H1 (cell line): Measurements from ENCODE around the gene WLS. TPM values are rescaled to one million over a fixed set of nuclear protein-coding genes. Genes with fewer than 3 reads are reported as not detected.

ENCODE experiments used
- CTCF ChIA-PET: fragments of 300-600 bp; sonication (Branson Sonifier 250); formaldehyde crosslinking; loops from one replicate; lab custom pipeline; 2021; ENCODE audit not compliant: partially characterized antibody; lab: Charles Lee
- POLR2A ChIA-PET: fragments of 300-600 bp; sonication (Branson Sonifier 250); formaldehyde crosslinking; loops from one replicate; lab custom pipeline; 2021; ENCODE audit warnings: inconsistent platforms; ENCODE audit not compliant: partially characterized antibody; lab: Charles Lee
- DNase-seq, 2 experiments: peaks; one replicate each; pipeline versions ENCODE4 v3.0.0 to v3.0.0-alpha.2; 2010 to 2022; ENCODE audit warnings: low spot score in 2 of 2, low read depth in 1 of 2, mixed read lengths in 1 of 2
- FAIRE-seq: peaks from 2 replicates; lab custom pipeline; 2011; peaks lifted over from hg19 to GRCh38; lab: Jason Lieb, UNC
- H2AFZ ChIP-seq: 2 replicates; pipeline ENCODE4 v1.8.1; 2012; ENCODE audit warnings: low read length, inconsistent platforms
- H2AK5ac ChIP-seq: 2 replicates; pipeline ENCODE4 v1.6.1; 2013; ENCODE audit warnings: low read depth, low read length
- H2BK120ac ChIP-seq: replicated peaks from 2 replicates; pipeline ENCODE3; 2013; ENCODE audit warnings: low read depth, low read length, inconsistent platforms
- H2BK12ac ChIP-seq: 2 replicates; pipeline ENCODE4 v1.6.1; 2013; ENCODE audit warnings: low read depth, low read length
- H2BK15ac ChIP-seq: 2 replicates; pipeline ENCODE4 v1.6.1; 2013; ENCODE audit warnings: low read length
- H2BK20ac ChIP-seq: 2 replicates; pipeline ENCODE4 v1.6.1; 2013; ENCODE audit warnings: low read length
- H2BK5ac ChIP-seq: 2 replicates; pipeline ENCODE4 v1.6.1; 2013; ENCODE audit warnings: low read depth, low read length
- H3K14ac ChIP-seq: 2 replicates; pipeline ENCODE4 v1.6.1; 2013; ENCODE audit warnings: inconsistent platforms; ENCODE audit not compliant: insufficient read length
- H3K18ac ChIP-seq: 2 replicates; pipeline ENCODE4 v1.6.1; 2013; ENCODE audit warnings: low read length; ENCODE audit errors: extremely low read depth
- H3K23ac ChIP-seq: 2 replicates; pipeline ENCODE4 v1.6.1; 2013; ENCODE audit warnings: inconsistent platforms; ENCODE audit not compliant: insufficient read length
- H3K23me2 ChIP-seq: 2 replicates; pipeline ENCODE4 v1.6.1; 2013; ENCODE audit warnings: low read depth, low read length
- H3K27ac ChIP-seq: 2 replicates; pipeline ENCODE4 v1.6.1; 2011; ENCODE audit warnings: low read depth, low read length, inconsistent platforms
- H3K27me3 ChIP-seq, 4 experiments: replicated peaks in 1 of 4; 1 replicate in 1 of 4; 2 replicates in 3 of 4; pipeline versions ENCODE4 v1.6.1 to v1.8.1; 2011 to 2013; ENCODE audit warnings: low read length in 3 of 4, mild to moderate bottlenecking in 3 of 4, inconsistent platforms in 2 of 4, mixed read lengths in 2 of 4, moderate library complexity in 1 of 4; ENCODE audit not compliant: control insufficient read depth in 3 of 4, insufficient read depth in 3 of 4; ENCODE audit errors: extremely low read depth in 1 of 4
- H3K36me3 ChIP-seq, 4 experiments: 2 replicates each; pipeline versions ENCODE4 v1.6.1 to v1.8.1; 2011 to 2013; ENCODE audit warnings: mild to moderate bottlenecking in 4 of 4, low read length in 3 of 4, moderate library complexity in 2 of 4, control low read depth in 1 of 4, inconsistent platforms in 1 of 4; ENCODE audit not compliant: insufficient read depth in 4 of 4, control insufficient read depth in 2 of 4
- H3K4ac ChIP-seq: replicated peaks from 2 replicates; pipeline ENCODE3; 2013; ENCODE audit warnings: low read length, low read depth, mixed read lengths, inconsistent platforms; ENCODE audit not compliant: insufficient read length
- H3K4me1 ChIP-seq, 4 experiments: replicated peaks in 1 of 4; 1 replicate in 1 of 4; 2 replicates in 3 of 4; pipeline versions ENCODE4 v1.6.1 to v1.8.1; 2011 to 2013; ENCODE audit warnings: low read length in 3 of 4, inconsistent platforms in 2 of 4, mixed read lengths in 1 of 4; ENCODE audit not compliant: insufficient read depth in 4 of 4, control insufficient read depth in 3 of 4
- H3K4me2 ChIP-seq, 2 experiments: 2 replicates each; pipeline versions ENCODE4 v1.6.1 to v1.8.1; 2011 to 2013; ENCODE audit warnings: low read depth in 2 of 2, low read length in 2 of 2, control low read depth in 1 of 2, inconsistent platforms in 1 of 2, mild to moderate bottlenecking in 1 of 2; ENCODE audit not compliant: insufficient read depth in 1 of 2
- H3K4me3 ChIP-seq, 4 experiments: fragments of 200-600, 300-600 bp in 1 of 4; sonication (generic), shearing (Covaris generic), sonication (Bioruptor Twin) in 1 of 4; 2 replicates each; pipeline versions ENCODE4 v1.5.1 to v1.8.1; 2011 to 2016; ENCODE audit warnings: low read length in 4 of 4, low read depth in 3 of 4, control low read depth in 2 of 4, inconsistent platforms in 2 of 4, mild to moderate bottlenecking in 2 of 4, mixed read lengths in 1 of 4, moderate library complexity in 1 of 4; ENCODE audit not compliant: insufficient read depth in 2 of 4; ENCODE audit errors: extremely low read depth in 1 of 4
- H3K56ac ChIP-seq: replicated peaks from 2 replicates; pipeline ENCODE3; 2013; ENCODE audit warnings: low read depth, mild to moderate bottlenecking, mixed read lengths, low read length, inconsistent platforms; ENCODE audit not compliant: insufficient read length
- H3K79me1 ChIP-seq: 2 replicates; pipeline ENCODE4 v1.6.1; 2013; ENCODE audit warnings: low read depth, low read length, control low read depth
- H3K79me2 ChIP-seq, 2 experiments: 2 replicates each; pipeline versions ENCODE4 v1.6.1 to v1.8.1; 2012 to 2013; ENCODE audit warnings: low read length in 2 of 2, mild to moderate bottlenecking in 2 of 2, inconsistent platforms in 1 of 2; ENCODE audit not compliant: insufficient read depth in 2 of 2, control insufficient read depth in 1 of 2
- H3K9ac ChIP-seq, 4 experiments: replicated peaks in 1 of 4; 1 replicate in 1 of 4; 2 replicates in 3 of 4; pipeline versions ENCODE4 v1.6.1 to v1.8.1; 2011 to 2013; ENCODE audit warnings: low read depth in 3 of 4, low read length in 3 of 4, control low read depth in 2 of 4, mild to moderate bottlenecking in 2 of 4, moderate library complexity in 2 of 4, inconsistent platforms in 1 of 4; ENCODE audit errors: extremely low read depth in 1 of 4
- H3K9me3 ChIP-seq, 2 experiments: 2 replicates each; pipeline versions ENCODE4 v1.6.1 to v1.8.1; 2012 to 2013; ENCODE audit warnings: mild to moderate bottlenecking in 2 of 2, moderate library complexity in 2 of 2, control low read depth in 1 of 2, inconsistent platforms in 1 of 2, low read depth in 1 of 2, low read length in 1 of 2, mixed read lengths in 1 of 2; ENCODE audit not compliant: insufficient read depth in 2 of 2
- H4K20me1 ChIP-seq, 2 experiments: replicated peaks in 1 of 2; 2 replicates each; pipeline versions ENCODE3 to v1.8.1; 2011 to 2013; ENCODE audit warnings: inconsistent platforms in 2 of 2, low read length in 2 of 2, mild to moderate bottlenecking in 1 of 2; ENCODE audit not compliant: insufficient read depth in 2 of 2, control insufficient read depth in 1 of 2
- H4K5ac ChIP-seq: 2 replicates; pipeline ENCODE4 v1.6.1; 2013; ENCODE audit warnings: low read length, low read depth, mixed read lengths, inconsistent platforms; ENCODE audit not compliant: insufficient read length
- H4K8ac ChIP-seq: 2 replicates; pipeline ENCODE4 v1.8.0; 2013; ENCODE audit warnings: mild to moderate bottlenecking, moderate library complexity, low read length, inconsistent platforms; ENCODE audit not compliant: insufficient read depth; ENCODE audit errors: extremely low read depth
- H4K91ac ChIP-seq: replicated peaks from 2 replicates; pipeline ENCODE3; 2013; ENCODE audit warnings: low read length, mixed read lengths, inconsistent platforms; ENCODE audit not compliant: insufficient read length
- ATF3 ChIP-seq: IDR thresholded peaks from 2 replicates; pipeline ENCODE4 v1.6.1; 2011; ENCODE audit warnings: low read depth, mild to moderate bottlenecking, low read length; ENCODE audit not compliant: insufficient read depth
- CHD2 ChIP-seq: IDR thresholded peaks from 2 replicates; pipeline ENCODE4 v1.6.1; 2012; ENCODE audit warnings: low read length, improper control_type of control experiment
- JUN ChIP-seq: IDR thresholded peaks from 2 replicates; pipeline ENCODE4 v1.6.1; 2011; ENCODE audit warnings: low read depth, mild to moderate bottlenecking, improper control_type of control experiment, low read length
- KDM1A ChIP-seq: fragments of 200-600, 300-600 bp; sonication (generic); IDR thresholded peaks from 2 replicates; pipeline ENCODE4 v1.7.1; 2016; ENCODE audit warnings: mild to moderate bottlenecking, low read length, borderline replicate concordance
- KDM4A ChIP-seq: IDR thresholded peaks from one replicate; pipeline ENCODE4 v1.7.1; 2012; ENCODE audit warnings: low read depth, mild to moderate bottlenecking, moderate library complexity, low read length, inconsistent platforms; ENCODE audit not compliant: severe bottlenecking
- KDM5A ChIP-seq: fragments of 200-600 bp; IDR thresholded peaks from 2 replicates; pipeline ENCODE4 v1.7.1; 2012; ENCODE audit warnings: mild to moderate bottlenecking, low read length, inconsistent platforms, mixed read lengths
- NRF1 ChIP-seq: IDR thresholded peaks from 2 replicates; pipeline ENCODE4 v1.6.1; 2011; ENCODE audit warnings: mild to moderate bottlenecking, low read depth, low read length, improper control_type of control experiment
- RBBP5 ChIP-seq: IDR thresholded peaks from 2 replicates; pipeline ENCODE4 v1.7.1; 2012; ENCODE audit warnings: low read depth, mild to moderate bottlenecking, inconsistent platforms, low read length, moderate library complexity, borderline replicate concordance
- RXRA ChIP-seq: IDR thresholded peaks from 2 replicates; pipeline ENCODE4 v1.6.1; 2011; ENCODE audit warnings: low read depth, mild to moderate bottlenecking, low read length, moderate library complexity; ENCODE audit not compliant: insufficient read depth
- SIN3A ChIP-seq, 2 experiments: IDR thresholded peaks in 1 of 2; conservative IDR thresholded peaks in 1 of 2; 2 replicates each; pipeline ENCODE4 v1.6.1; 2011 to 2012; ENCODE audit warnings: low read length in 2 of 2, improper control_type of control experiment in 1 of 2, low read depth in 1 of 2, mild to moderate bottlenecking in 1 of 2
- SP4 ChIP-seq: IDR thresholded peaks from 2 replicates; pipeline ENCODE4 v1.6.1; 2012; ENCODE audit warnings: low read length, inconsistent platforms
- TEAD4 ChIP-seq: IDR thresholded peaks from 2 replicates; pipeline ENCODE4 v1.6.1; 2012; ENCODE audit warnings: low read depth, low read length, inconsistent platforms, mixed read lengths
- USF2 ChIP-seq: IDR thresholded peaks from 2 replicates; pipeline ENCODE4 v1.6.1; 2011; ENCODE audit warnings: low read length, improper control_type of control experiment
- WGBS, 2 experiments: shearing (Covaris generic) in 1 of 2; methylation state at CpG; one replicate each; pipeline versions ENCODE4 v1.1.6 to v1.1.7; 2013 to 2015; ENCODE audit warnings: low lambda C conversion rate in 2 of 2, mixed read lengths in 2 of 2, inconsistent platforms in 1 of 2, low coverage in 1 of 2, missing lambda C conversion rate in 1 of 2; ENCODE audit not compliant: insufficient replicate concordance in 2 of 2, insufficient coverage in 1 of 2, insufficient read length in 1 of 2; ENCODE audit errors: extremely low coverage in 1 of 2, missing lambda C conversion rate in 1 of 2; 5-methylcytosine and 5-hydroxymethylcytosine counted together
- polyA plus RNA-seq, 7 experiments: library from polyadenylated mRNA; depleted of rRNA in 3 of 7; stranded (reverse) in 5 of 7; unstranded in 2 of 7; fragments of >200 nt in 5 of 7; fragments of 200-250 nt in 2 of 7; gene quantifications; 1 replicate in 5 of 7; 2 replicates in 1 of 7; 4 replicates in 1 of 7; pipeline versions ENCODE4 v1.2.1 to v1.2.3, GENCODE V29; 2011 to 2013; ENCODE audit warnings: missing spikeins in 2 of 7, mixed read lengths in 2 of 7
- total RNA-seq: library from RNA; stranded (reverse); fragmentation: NEBNext Ultra II Directional; extraction: Animal tissue kit (Norgen Biotek cat#: 25700); gene quantifications from 2 replicates; pipeline ENCODE4 v1.2.1, GENCODE V29; 2021

The WLS gene
- total and polyA plus RNA-seq, 2 of the 8 experiments (the other 6 are each of a cell fraction or from before 2014, with no cell fraction given) = 1.2 to 2.7 TPM

- H2AFZ ChIP-seq = no peak overlapping the region
- H3K27ac ChIP-seq = no peak overlapping the region
- no peaks in the 10 kb centered on the region for H3K4me1 ChIP-seq
- H3K79me1 ChIP-seq = no peaks in the 10 kb centered on the region
- H3K4ac ChIP-seq = no peak overlapping the region
- H2BK120ac ChIP-seq = no peak overlapping the region
- H4K5ac ChIP-seq = no peak overlapping the region
- no peak overlapping the region for H2AK5ac ChIP-seq
- no peak overlapping the region for H2BK5ac ChIP-seq
- no peak for DNase-seq
- no peak overlapping the region for H3K23ac ChIP-seq
- H3K79me2 ChIP-seq = no peaks in the 10 kb centered on the region
- H3K9ac ChIP-seq = no peak overlapping the region
- H3K14ac ChIP-seq = no peak overlapping the region
- no peak overlapping the region for H3K18ac ChIP-seq
- CTCF ChIA-PET = interaction anchor here (1.0 to 1.6 kb wide), 3 partner anchors 9 to 90 kb away, joined by 3 to 8 read pairs (median 4); no protein-coding TSS in a partner anchor
- POLR2A ChIA-PET = interaction anchor here (1.1 kb wide), 1 partner anchor 8 kb away, joined by 3 read pairs; no protein-coding TSS in a partner anchor
- H2BK12ac ChIP-seq = no peak overlapping the region
- no peak overlapping the region for H3K56ac ChIP-seq
- no peak for FAIRE-seq
- 93% methylated on average over 8 of the region's 8 CpGs; no CpG with 5 or more reads in 1 of the 2 experiments for WGBS, 2 experiments
- no peaks in the 10 kb centered on the region for H3K23me2 ChIP-seq
- no peak overlapping the region for H3K4me2 ChIP-seq
- H4K8ac ChIP-seq = no peak overlapping the region
- no peak overlapping the region for H2BK15ac ChIP-seq
- H4K20me1 ChIP-seq = no peaks in the 10 kb centered on the region
- no peak overlapping the region for H4K91ac ChIP-seq
- no peaks in the 10 kb centered on the region for H3K9me3 ChIP-seq
- H3K36me3 ChIP-seq = no peaks in the 10 kb centered on the region
- no peak overlapping the region for H3K4me3 ChIP-seq
- no peak overlapping the region for H2BK20ac ChIP-seq
- no peaks in the 10 kb centered on the region for H3K27me3 ChIP-seq
- TF ChIP-seq NRF1 = no peak
- TF ChIP-seq ATF3 = no peak
- TF ChIP-seq KDM5A = no peak
- no peak for TF ChIP-seq KDM1A
- TF ChIP-seq SP4 = no peak
- TF ChIP-seq TEAD4 = no peak
- no peak for TF ChIP-seq JUN
- no peak for TF ChIP-seq USF2
- TF ChIP-seq SIN3A (conservative IDR thresholded peaks at IDR 0.05 in 1 of 2, IDR thresholded peaks at IDR 0.05 in 1 of 2; ENCODE audit: low read depth in 1 of 2, low read length in 2 of 2) = no peak
- TF ChIP-seq RBBP5 = no peak
- TF ChIP-seq RXRA = no peak
- TF ChIP-seq KDM4A = no peak
- no peak for TF ChIP-seq CHD2
Measured at GRCh38 chr1:68148631-68149030, 83.7 kb downstream of the WLS start.
